GM23338 (cell line): Measurements from ENCODE around the gene PGBD5. TPM values are rescaled to one million over a fixed set of nuclear protein-coding genes. Genes with fewer than 3 reads are reported as not detected.

Experiments
- ATAC-seq: fragments of 200-7000 bp; cut with Tn5 transposase; 3 replicates; pipeline ENCODE4 v1.9.1; 2020
- DNase-seq: peaks from one replicate; pipeline ENCODE4 v3.0.0-alpha.2; 2015; ENCODE audit warnings: low spot score
- H2AFZ ChIP-seq: fragments of 200-600 bp; sonication (generic); 2 replicates; pipeline ENCODE4 v1.8.0; 2016; ENCODE audit warnings: antibody characterized with exemption, mild to moderate bottlenecking, moderate library complexity
- H3F3A ChIP-seq: fragments of 200-600 bp; sonication (generic); replicated peaks from 2 replicates; pipeline ENCODE4 v1.8.0; 2017; ENCODE audit warnings: antibody characterized with exemption, mixed run types, low read depth
- H3K27ac ChIP-seq: fragments of 200-600 bp; sonication (generic); 2 replicates; pipeline ENCODE4 v1.6.1; 2016; ENCODE audit warnings: low read depth
- H3K27me3 ChIP-seq: fragments of 200-600 bp; sonication (generic); 2 replicates; pipeline ENCODE4 v1.8.0; 2016; ENCODE audit warnings: mild to moderate bottlenecking, mixed run types, moderate library complexity; ENCODE audit not compliant: insufficient read depth
- H3K36me3 ChIP-seq: fragments of 200-600 bp; sonication (generic); 2 replicates; pipeline ENCODE4 v1.8.0; 2016; ENCODE audit warnings: mild to moderate bottlenecking; ENCODE audit not compliant: insufficient read depth
- H3K4me1 ChIP-seq: fragments of 200-600 bp; sonication (generic); 2 replicates; pipeline ENCODE4 v1.8.0; 2016; ENCODE audit warnings: mild to moderate bottlenecking, moderate library complexity; ENCODE audit not compliant: insufficient read depth
- H3K4me2 ChIP-seq: fragments of 200-600 bp; sonication (generic); 2 replicates; pipeline ENCODE4 v1.7.1; 2017; ENCODE audit warnings: mixed run types
- H3K4me3 ChIP-seq: fragments of 200-600 bp; sonication (generic); 2 replicates; pipeline ENCODE4 v1.6.1; 2016; ENCODE audit warnings: mixed run types
- H3K79me2 ChIP-seq: fragments of 200-600 bp; sonication (generic); replicated peaks from 2 replicates; pipeline ENCODE4 v1.8.0; 2017; ENCODE audit warnings: mild to moderate bottlenecking; ENCODE audit not compliant: insufficient read depth
- H3K9me2 ChIP-seq: fragments of 200-600 bp; sonication (generic); 2 replicates; pipeline ENCODE4 v1.8.0; 2017; ENCODE audit not compliant: insufficient read depth
- H4K20me1 ChIP-seq: fragments of 200-600 bp; sonication (generic); replicated peaks from 2 replicates; pipeline ENCODE4 v1.8.0; 2017; ENCODE audit warnings: mild to moderate bottlenecking; ENCODE audit not compliant: insufficient read depth
- H3K27ac Mint-ChIP-seq: 2 replicates; pipeline ENCODE4 v1.8.0; 2020; ENCODE audit warnings: inconsistent platforms, mild to moderate bottlenecking, moderate library complexity, mixed read lengths
- H3K27me3 Mint-ChIP-seq: 3 replicates; pipeline ENCODE4 v1.8.0; 2022; ENCODE audit warnings: low read depth, mild to moderate bottlenecking, moderate library complexity, mixed read lengths, inconsistent platforms; ENCODE audit not compliant: insufficient read depth, poor library complexity
- H3K36me3 Mint-ChIP-seq: 3 replicates; pipeline ENCODE4 v1.8.0; 2021; ENCODE audit warnings: low read depth, mild to moderate bottlenecking, inconsistent platforms, moderate library complexity, mixed read lengths
- H3K4me1 Mint-ChIP-seq: 3 replicates; pipeline ENCODE4 v1.8.0; 2020; ENCODE audit warnings: mild to moderate bottlenecking, inconsistent platforms, mixed read lengths
- H3K4me3 Mint-ChIP-seq: 3 replicates; pipeline ENCODE4 v1.8.0; 2021; ENCODE audit warnings: moderate library complexity, mild to moderate bottlenecking, inconsistent platforms, mixed read lengths
- H3K9me3 Mint-ChIP-seq: 3 replicates; pipeline ENCODE4 v1.8.0; 2020; ENCODE audit warnings: moderate library complexity, mild to moderate bottlenecking, inconsistent platforms, mixed read lengths
- EZH2phosphoT487 ChIP-seq: fragments of 200-600 bp; sonication (generic); IDR thresholded peaks from one replicate; pipeline ENCODE4 v1.8.1; 2018; ENCODE audit warnings: antibody characterized with exemption; ENCODE audit not compliant: unreplicated experiment
- POLR2AphosphoS5 ChIP-seq: IDR thresholded peaks from 2 replicates; pipeline ENCODE4 v1.6.1; 2016; ENCODE audit warnings: antibody characterized with exemption, low read depth
- STAT1 ChIP-seq: IDR thresholded peaks from one replicate; pipeline ENCODE4 v1.6.1; 2016; ENCODE audit warnings: antibody characterized with exemption; ENCODE audit not compliant: unreplicated experiment
- ZNF331 ChIP-seq: fragments of 250-450 bp; sonication (Bioruptor Pico); IDR thresholded peaks from 2 replicates; pipeline ENCODE4 v1.5.0; 2020; ENCODE audit warnings: low read depth, mild to moderate bottlenecking, moderate library complexity
- polyA plus RNA-seq: library from polyadenylated mRNA; unstranded; fragments of >200 nt; fragmentation: Nextera tagmentation; extraction: Ambion mirVana; gene quantifications from 2 replicates; pipeline ENCODE4 v1.2.1, GENCODE V29; 2016
- total RNA-seq: library from RNA; depleted of rRNA; stranded (reverse); fragments of >200 nt; shearing (Covaris generic); gene quantifications from 2 replicates; pipeline ENCODE4 v1.2.3, GENCODE V29; 2014
- TF ChIP-seq, protein P1 (sequence below), 2 experiments: fragments of 200-600 bp in 1 of 2; sonication (generic) in 1 of 2; conservative IDR thresholded peaks; 2 replicates each; pipeline versions ENCODE4 v1.5.1 to v1.6.1; 2016 to 2017; ENCODE audit warnings: antibody characterized with exemption in 2 of 2, low read depth in 2 of 2, mild to moderate bottlenecking in 2 of 2, moderate library complexity in 1 of 2
- TF ChIP-seq, protein P2 (sequence below): IDR thresholded peaks from 2 replicates; pipeline ENCODE4 v1.6.1; 2016; ENCODE audit warnings: antibody characterized with exemption
- TF ChIP-seq, protein P3 (sequence below): IDR thresholded peaks from one replicate; pipeline ENCODE4 v1.6.1; 2018; ENCODE audit warnings: antibody characterized with exemption; ENCODE audit not compliant: unreplicated experiment

PGBD5 gene
- total and polyA plus RNA-seq, 2 experiments from 2014 or later = 3.4 to 16.6 TPM

DNA sequence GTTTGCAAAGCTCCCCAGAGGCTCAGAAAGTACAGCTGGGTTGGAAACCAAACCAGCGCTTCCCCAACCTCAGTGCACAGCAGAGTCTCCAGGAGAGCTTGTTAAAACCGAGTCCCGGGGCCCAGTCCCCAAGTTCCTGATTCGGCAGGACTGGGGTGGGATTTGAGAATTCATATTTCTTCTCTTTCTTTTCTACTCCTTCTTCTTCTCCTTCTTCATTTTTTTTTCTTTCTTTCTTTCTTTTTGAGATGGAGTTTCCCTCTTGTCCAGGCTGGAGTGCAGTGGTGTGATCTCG, 136.8 kb downstream of the PGBD5 start:
- Histone ChIP-seq H3K9me2 (no peaks in the 10 kb centered on the region), H3K4me3 (no peak overlapping the region), H3K27ac (no peak overlapping the region), H4K20me1 (no peaks in the 10 kb centered on the region), H3K4me2 (no peak overlapping the region), H3K36me3 (no peaks in the 10 kb centered on the region), H3F3A (0 out of 2 replicates have a peak, but pooled peaks cover 2% of the 10 kb centered on the region), H3K27me3 (peaks cover 7% of the 10 kb centered on the region), H3K79me2 (no peaks in the 10 kb centered on the region), H2AFZ (no peak overlapping the region), H3K4me1 (peaks cover 16% of the 10 kb centered on the region)
- TF ChIP-seq POLR2AphosphoS5 = no peak
- TF ChIP-seq STAT1 = no peak
- TF ChIP-seq, protein P1, sequence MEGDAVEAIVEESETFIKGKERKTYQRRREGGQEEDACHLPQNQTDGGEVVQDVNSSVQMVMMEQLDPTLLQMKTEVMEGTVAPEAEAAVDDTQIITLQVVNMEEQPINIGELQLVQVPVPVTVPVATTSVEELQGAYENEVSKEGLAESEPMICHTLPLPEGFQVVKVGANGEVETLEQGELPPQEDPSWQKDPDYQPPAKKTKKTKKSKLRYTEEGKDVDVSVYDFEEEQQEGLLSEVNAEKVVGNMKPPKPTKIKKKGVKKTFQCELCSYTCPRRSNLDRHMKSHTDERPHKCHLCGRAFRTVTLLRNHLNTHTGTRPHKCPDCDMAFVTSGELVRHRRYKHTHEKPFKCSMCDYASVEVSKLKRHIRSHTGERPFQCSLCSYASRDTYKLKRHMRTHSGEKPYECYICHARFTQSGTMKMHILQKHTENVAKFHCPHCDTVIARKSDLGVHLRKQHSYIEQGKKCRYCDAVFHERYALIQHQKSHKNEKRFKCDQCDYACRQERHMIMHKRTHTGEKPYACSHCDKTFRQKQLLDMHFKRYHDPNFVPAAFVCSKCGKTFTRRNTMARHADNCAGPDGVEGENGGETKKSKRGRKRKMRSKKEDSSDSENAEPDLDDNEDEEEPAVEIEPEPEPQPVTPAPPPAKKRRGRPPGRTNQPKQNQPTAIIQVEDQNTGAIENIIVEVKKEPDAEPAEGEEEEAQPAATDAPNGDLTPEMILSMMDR (conservative IDR thresholded peaks at IDR 0.05; ENCODE audit: low read depth in 2 of 2) = no peak
- TF ChIP-seq, protein P2, sequence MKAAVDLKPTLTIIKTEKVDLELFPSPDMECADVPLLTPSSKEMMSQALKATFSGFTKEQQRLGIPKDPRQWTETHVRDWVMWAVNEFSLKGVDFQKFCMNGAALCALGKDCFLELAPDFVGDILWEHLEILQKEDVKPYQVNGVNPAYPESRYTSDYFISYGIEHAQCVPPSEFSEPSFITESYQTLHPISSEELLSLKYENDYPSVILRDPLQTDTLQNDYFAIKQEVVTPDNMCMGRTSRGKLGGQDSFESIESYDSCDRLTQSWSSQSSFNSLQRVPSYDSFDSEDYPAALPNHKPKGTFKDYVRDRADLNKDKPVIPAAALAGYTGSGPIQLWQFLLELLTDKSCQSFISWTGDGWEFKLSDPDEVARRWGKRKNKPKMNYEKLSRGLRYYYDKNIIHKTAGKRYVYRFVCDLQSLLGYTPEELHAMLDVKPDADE = no peak
- H3K36me3 Mint-ChIP-seq = no peaks in the 10 kb centered on the region
- H3K27ac Mint-ChIP-seq = no peak overlapping the region
- ATAC-seq (no peak), DNase-seq (no peak)
- peaks cover 25% of the 10 kb centered on the region for H3K4me1 Mint-ChIP-seq
- H3K27me3 Mint-ChIP-seq = peaks cover 11% of the 10 kb centered on the region
- no peaks in the 10 kb centered on the region for H3K9me3 Mint-ChIP-seq
- no peak overlapping the region for H3K4me3 Mint-ChIP-seq

DNA sequence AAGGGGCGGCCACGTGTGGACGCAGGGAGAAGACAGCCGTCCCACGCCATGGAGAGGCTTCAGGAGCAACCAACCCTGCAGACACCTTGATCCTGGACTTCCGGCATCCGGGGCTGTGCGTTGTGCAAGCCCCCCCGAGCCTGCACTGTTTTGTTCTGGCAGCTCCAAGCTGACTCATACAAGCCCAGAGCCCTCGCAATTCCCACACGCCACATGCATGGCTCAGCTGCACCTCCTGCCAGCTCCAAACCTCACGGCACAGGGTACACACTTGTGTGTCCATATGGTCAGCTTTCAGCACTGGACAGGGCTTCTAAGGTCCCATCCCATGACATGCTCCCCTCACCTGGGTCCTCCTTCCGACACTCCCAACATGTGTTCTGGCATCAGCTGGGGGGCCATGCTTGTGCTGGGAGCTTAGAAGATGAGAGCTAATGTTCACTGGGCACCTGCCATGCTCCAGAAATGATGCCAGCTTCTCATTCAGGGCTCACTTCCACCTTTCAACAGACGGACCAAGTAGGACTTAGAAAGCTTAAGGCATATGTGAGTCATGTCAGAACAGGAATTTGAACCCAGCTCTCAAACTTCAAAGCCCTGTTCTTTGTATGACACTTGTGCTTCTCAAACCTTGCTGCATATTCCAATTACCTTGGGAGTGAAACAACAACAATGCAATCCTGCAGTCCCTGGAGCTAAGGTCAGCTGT, 137.3 kb downstream of the PGBD5 start:
- no peaks in the 10 kb centered on the region for H3K79me2 ChIP-seq
- H4K20me1 ChIP-seq = no peaks in the 10 kb centered on the region
- peaks cover 14% of the 10 kb centered on the region for H3K27me3 Mint-ChIP-seq
- no peak overlapping the region for H3K4me2 ChIP-seq
- H3K36me3 Mint-ChIP-seq = no peaks in the 10 kb centered on the region
- no peak for DNase-seq
- H3K36me3 ChIP-seq = no peaks in the 10 kb centered on the region
- H3K27ac Mint-ChIP-seq = no peak overlapping the region
- no peak overlapping the region for H2AFZ ChIP-seq
- TF ChIP-seq, protein P3, sequence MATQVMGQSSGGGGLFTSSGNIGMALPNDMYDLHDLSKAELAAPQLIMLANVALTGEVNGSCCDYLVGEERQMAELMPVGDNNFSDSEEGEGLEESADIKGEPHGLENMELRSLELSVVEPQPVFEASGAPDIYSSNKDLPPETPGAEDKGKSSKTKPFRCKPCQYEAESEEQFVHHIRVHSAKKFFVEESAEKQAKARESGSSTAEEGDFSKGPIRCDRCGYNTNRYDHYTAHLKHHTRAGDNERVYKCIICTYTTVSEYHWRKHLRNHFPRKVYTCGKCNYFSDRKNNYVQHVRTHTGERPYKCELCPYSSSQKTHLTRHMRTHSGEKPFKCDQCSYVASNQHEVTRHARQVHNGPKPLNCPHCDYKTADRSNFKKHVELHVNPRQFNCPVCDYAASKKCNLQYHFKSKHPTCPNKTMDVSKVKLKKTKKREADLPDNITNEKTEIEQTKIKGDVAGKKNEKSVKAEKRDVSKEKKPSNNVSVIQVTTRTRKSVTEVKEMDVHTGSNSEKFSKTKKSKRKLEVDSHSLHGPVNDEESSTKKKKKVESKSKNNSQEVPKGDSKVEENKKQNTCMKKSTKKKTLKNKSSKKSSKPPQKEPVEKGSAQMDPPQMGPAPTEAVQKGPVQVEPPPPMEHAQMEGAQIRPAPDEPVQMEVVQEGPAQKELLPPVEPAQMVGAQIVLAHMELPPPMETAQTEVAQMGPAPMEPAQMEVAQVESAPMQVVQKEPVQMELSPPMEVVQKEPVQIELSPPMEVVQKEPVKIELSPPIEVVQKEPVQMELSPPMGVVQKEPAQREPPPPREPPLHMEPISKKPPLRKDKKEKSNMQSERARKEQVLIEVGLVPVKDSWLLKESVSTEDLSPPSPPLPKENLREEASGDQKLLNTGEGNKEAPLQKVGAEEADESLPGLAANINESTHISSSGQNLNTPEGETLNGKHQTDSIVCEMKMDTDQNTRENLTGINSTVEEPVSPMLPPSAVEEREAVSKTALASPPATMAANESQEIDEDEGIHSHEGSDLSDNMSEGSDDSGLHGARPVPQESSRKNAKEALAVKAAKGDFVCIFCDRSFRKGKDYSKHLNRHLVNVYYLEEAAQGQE = peak; percentile 46
- TF ChIP-seq STAT1 (no peak), POLR2AphosphoS5 (no peak), ZNF331 (CRISPR knock-in tag) (no peak), EZH2phosphoT487 (no peak)
- no peak overlapping the region for H3K27ac ChIP-seq
- no peaks in the 10 kb centered on the region for H3K9me2 ChIP-seq
- H3K4me1 Mint-ChIP-seq = peaks cover 25% of the 10 kb centered on the region
- peaks cover 7% of the 10 kb centered on the region for H3K27me3 ChIP-seq
- peaks cover 16% of the 10 kb centered on the region for H3K4me1 ChIP-seq
- H3K4me3 ChIP-seq = no peak overlapping the region
- H3K9me3 Mint-ChIP-seq = no peaks in the 10 kb centered on the region
- no peak for ATAC-seq
- 0 out of 2 replicates have a peak, but pooled peaks cover 2% of the 10 kb centered on the region for H3F3A ChIP-seq
- no peak overlapping the region for H3K4me3 Mint-ChIP-seq
